IPS-NIHi7 (cell line): ENCODE measurements around the gene DNAJC30.
"Not testable (repeated sequence)": the region's sequence is repeated elsewhere in the genome, so short reads cannot be mapped to it uniquely, and the experiment has no call there.

Source experiments
- DNase-seq: peaks from one replicate; pipeline ENCODE4 v3.0.0; 2012; ENCODE audit warnings: mixed read lengths; ENCODE audit errors: extremely low spot score

DNAJC30 gene

GRCh38 chr7:73682745-73683055 is 553 bp downstream of the DNAJC30 start:
- no peak for DNase-seq

GRCh38 chr7:73681031-73681430 is 2.2 kb downstream of the DNAJC30 start:
- DNase-seq = no peak

GRCh38 chr7:73680501-73680900 is 2.8 kb downstream of the DNAJC30 start:
- no peak for DNase-seq

GRCh38 chr7:73679709-73680108 is 3.5 kb downstream of the DNAJC30 start:
- DNase-seq = no peak

GRCh38 chr7:73678862-73679261 is 4.4 kb downstream of the DNAJC30 start:
- DNase-seq = no peak

- not testable (repeated sequence) for DNase-seq
Observed at GRCh38 chr7:73676062-73676461, 7.2 kb downstream of the DNAJC30 start.

- no peak for DNase-seq
Observed at GRCh38 chr7:73674468-73675124, 8.7 kb downstream of the DNAJC30 start.

GRCh38 chr7:73671857-73672445 is 11.3 kb downstream of the DNAJC30 start:
- DNase-seq = no peak

- no peak for DNase-seq
Observed at GRCh38 chr7:73671322-73671661, 12.0 kb downstream of the DNAJC30 start.

- DNase-seq = no peak
Observed at GRCh38 chr7:73669858-73670385, 13.3 kb downstream of the DNAJC30 start.

GRCh38 chr7:73669288-73669701 is 14.0 kb downstream of the DNAJC30 start:
- DNase-seq = no peak

GRCh38 chr7:73668886-73669230 is 14.4 kb downstream of the DNAJC30 start:
- no peak for DNase-seq

GRCh38 chr7:73668103-73668885 is 15.0 kb downstream of the DNAJC30 start:
- DNase-seq = no peak

GRCh38 chr7:73667344-73668102 is 15.7 kb downstream of the DNAJC30 start, which contains the start of gene VPS37D:
VPS37D (plus strand) TSS chr7:73667831; CDS start chr7:73667959, 128 bp downstream.
- peak; percentile 97 for DNase-seq

GRCh38 chr7:73663033-73663432 is 20.2 kb downstream of the DNAJC30 start:
- DNase-seq = no peak

GRCh38 chr7:73660594-73660993 is 22.7 kb downstream of the DNAJC30 start:
- not testable (repeated sequence) for DNase-seq

GRCh38 chr7:73659983-73660382 is 23.3 kb downstream of the DNAJC30 start:
- no peak for DNase-seq

- DNase-seq = not testable (repeated sequence)
Observed at GRCh38 chr7:73655309-73655708, 27.9 kb downstream of the DNAJC30 start.

GRCh38 chr7:73652541-73652949 is 30.7 kb downstream of the DNAJC30 start:
- no peak for DNase-seq

- no peak for DNase-seq
Observed at GRCh38 chr7:73650524-73650923, 32.7 kb downstream of the DNAJC30 start.

GRCh38 chr7:73649576-73649975 is 33.7 kb downstream of the DNAJC30 start:
- DNase-seq = no peak
